ENCODE measurements around the gene SLU7.

The SLU7 gene

GRCh38 chr5:160419458-160420330 lies 813 bp upstream of the SLU7 start:
- no peak for DNase-seq (ENCODE audit: low spot score)

- DNase-seq (ENCODE audit: low spot score): peak; percentile 69
These were observed 19.2 kb downstream of the SLU7 start, which contains the start of gene FAM200C for GRCh38 chr5:160399402-160400353. FAM200C (minus strand) TSS chr5:160400054; CDS start chr5:160395490, 4,564 bp downstream.

- no peak for DNase-seq (ENCODE audit: low spot score)
These were observed 20.1 kb downstream of the SLU7 start for GRCh38 chr5:160398806-160399205.

GRCh38 chr5:160397492-160397891 lies 21.4 kb downstream of the SLU7 start:
- DNase-seq (ENCODE audit: low spot score): no peak

GRCh38 chr5:160395111-160395510 lies 23.8 kb downstream of the SLU7 start:
- DNase-seq (ENCODE audit: low spot score): no peak

- DNase-seq (ENCODE audit: low spot score): peak; percentile 22
These were observed 27.8 kb downstream of the SLU7 start for GRCh38 chr5:160390787-160391696.

- DNase-seq (ENCODE audit: low spot score): no peak
These were observed 31.4 kb downstream of the SLU7 start for GRCh38 chr5:160387445-160387844.

GRCh38 chr5:160385496-160385895 lies 33.4 kb downstream of the SLU7 start:
- DNase-seq (ENCODE audit: low spot score): no peak

GRCh38 chr5:160384681-160385080 lies 34.2 kb downstream of the SLU7 start:
- DNase-seq (ENCODE audit: low spot score): no peak

- DNase-seq (ENCODE audit: low spot score): no peak
These were observed 36.5 kb downstream of the SLU7 start for GRCh38 chr5:160382346-160382745.

GRCh38 chr5:160380041-160380440 lies 38.8 kb downstream of the SLU7 start:
- DNase-seq (ENCODE audit: low spot score): no peak

GRCh38 chr5:160379511-160379910 lies 39.4 kb downstream of the SLU7 start:
- DNase-seq (ENCODE audit: low spot score): no peak

GRCh38 chr5:160378330-160378729 lies 40.6 kb downstream of the SLU7 start:
- DNase-seq (ENCODE audit: low spot score): no peak

GRCh38 chr5:160377651-160378050 lies 41.2 kb downstream of the SLU7 start:
- DNase-seq (ENCODE audit: low spot score): no peak

- DNase-seq (ENCODE audit: low spot score): no peak
These were observed 42.5 kb downstream of the SLU7 start for GRCh38 chr5:160376416-160376815.

- DNase-seq (ENCODE audit: low spot score): no peak
These were observed 43.2 kb downstream of the SLU7 start for GRCh38 chr5:160375701-160376100.

GRCh38 chr5:160375166-160375565 lies 43.7 kb downstream of the SLU7 start:
- DNase-seq (ENCODE audit: low spot score): no peak

GRCh38 chr5:160371294-160371693 lies 47.6 kb downstream of the SLU7 start:
- DNase-seq (ENCODE audit: low spot score): no peak

- DNase-seq (ENCODE audit: low spot score): no peak
These were observed 48.2 kb downstream of the SLU7 start for GRCh38 chr5:160370713-160371034.

- no peak for DNase-seq (ENCODE audit: low spot score)
These were observed 48.7 kb downstream of the SLU7 start, which contains the start of gene C1QTNF2 for GRCh38 chr5:160369990-160370712. C1QTNF2 (minus strand) TSS chr5:160370626; CDS start chr5:160355011, 15,615 bp downstream.

GRCh38 chr5:160367885-160368284 lies 51.0 kb downstream of the SLU7 start:
- DNase-seq (ENCODE audit: low spot score): no peak
